Measurements from ENCODE around the gene CETN1. TPM values are rescaled to one million over a fixed set of nuclear protein-coding genes. Genes with fewer than 3 reads are reported as not detected.

Gene CETN1
- total RNA-seq, 6 experiments from 2014 or later = not detected

- Mint-ChIP-seq H3K9me3 (no peaks in the 10 kb centered on the region), H3K27me3 (ENCODE audit: insufficient read depth) (peaks cover 18% of the 10 kb centered on the region), H3K4me3 (no peak overlapping the region), H3K36me3 (ENCODE audit: low read depth) (no peaks in the 10 kb centered on the region), H3K27ac (no peak overlapping the region), H3K4me1 (ENCODE audit: low read depth) (no peaks in the 10 kb centered on the region)
- DNase-seq = no peak
- TF ChIP-seq CTCF (IDR thresholded peaks at IDR 0.05) = no peak
Observed at GRCh38 chr18:549967-550366, 30.2 kb upstream of the CETN1 start.

GRCh38 chr18:551404-552061, 28.6 kb upstream of the CETN1 start:
- H3K4me3 Mint-ChIP-seq = no peak overlapping the region
- peaks cover 18% of the 10 kb centered on the region for H3K27me3 Mint-ChIP-seq (ENCODE audit: insufficient read depth)
- H3K36me3 Mint-ChIP-seq (ENCODE audit: low read depth) = no peaks in the 10 kb centered on the region
- H3K4me1 Mint-ChIP-seq (ENCODE audit: low read depth) = no peaks in the 10 kb centered on the region
- no peak overlapping the region for H3K27ac Mint-ChIP-seq
- TF ChIP-seq CTCF (IDR thresholded peaks at IDR 0.05) = no peak
- H3K9me3 Mint-ChIP-seq = no peaks in the 10 kb centered on the region
- no peak for DNase-seq

GRCh38 chr18:555705-556457, 24.3 kb upstream of the CETN1 start:
- Mint-ChIP-seq H3K4me3 (no peak overlapping the region), H3K36me3 (ENCODE audit: low read depth) (no peaks in the 10 kb centered on the region), H3K4me1 (ENCODE audit: low read depth) (no peaks in the 10 kb centered on the region), H3K9me3 (no peaks in the 10 kb centered on the region), H3K27me3 (ENCODE audit: insufficient read depth) (peaks cover 6% of the 10 kb centered on the region), H3K27ac (no peak overlapping the region)
- no peak for DNase-seq
- TF ChIP-seq CTCF (IDR thresholded peaks at IDR 0.05) = no peak

GRCh38 chr18:564708-565561, 15.2 kb upstream of the CETN1 start:
- DNase-seq = no peak
- Mint-ChIP-seq H3K4me3 (no peak overlapping the region), H3K27ac (no peak overlapping the region), H3K4me1 (ENCODE audit: low read depth) (no peaks in the 10 kb centered on the region), H3K9me3 (no peaks in the 10 kb centered on the region), H3K27me3 (ENCODE audit: insufficient read depth) (peaks cover 26% of the 10 kb centered on the region), H3K36me3 (ENCODE audit: low read depth) (no peaks in the 10 kb centered on the region)
- no peak for TF ChIP-seq CTCF (IDR thresholded peaks at IDR 0.05)

- no peak overlapping the region for H3K4me3 Mint-ChIP-seq
- no peak for TF ChIP-seq CTCF (IDR thresholded peaks at IDR 0.05)
- H3K27ac Mint-ChIP-seq = no peak overlapping the region
- DNase-seq = no peak
- H3K9me3 Mint-ChIP-seq = no peaks in the 10 kb centered on the region
- H3K27me3 Mint-ChIP-seq (ENCODE audit: insufficient read depth) = peaks cover 26% of the 10 kb centered on the region
- no peaks in the 10 kb centered on the region for H3K4me1 Mint-ChIP-seq (ENCODE audit: low read depth)
- H3K36me3 Mint-ChIP-seq (ENCODE audit: low read depth) = no peaks in the 10 kb centered on the region
Observed at GRCh38 chr18:565562-566061, 14.6 kb upstream of the CETN1 start.
